HepG2 (cell line): ENCODE data around the gene PLLP. TPM values are rescaled to one million over a fixed set of nuclear protein-coding genes. Genes with fewer than 3 reads are reported as not detected.

Experiments
- ATAC-seq: fragments of 200-7000 bp; cut with Tn5 transposase; 3 replicates; pipeline ENCODE4 v1.9.1; 2020; ENCODE audit warnings: mild to moderate bottlenecking, moderate library complexity
- BruUV-seq: library from RNA; stranded (reverse); fragments of 400-500 nt; replicated peaks from 2 replicates; lab custom pipeline; 2021; lab: Mats Ljungman, UMichigan
- CTCF ChIA-PET: fragments of 300-600 bp; formaldehyde crosslinking; extraction: SDS; loops from one replicate; lab custom pipeline; 2021; ENCODE audit warnings: low total read pairs, inconsistent platforms, low intra/inter-chr PET ratio; lab: Yijun Ruan, JAX
- POLR2A ChIA-PET: fragments of 350-600 bp; sonication (Branson Sonifier 250); formaldehyde crosslinking; loops from one replicate; lab custom pipeline; 2020; ENCODE audit warnings: antibody characterized with exemption, inconsistent platforms; lab: Yijun Ruan, JAX
- DNase-seq: peaks from one replicate; pipeline ENCODE4 v3.0.0-alpha.2; 2015; ENCODE audit warnings: low spot score
- FAIRE-seq: peaks from 3 replicates; lab custom pipeline; 2011; peaks lifted over from hg19 to GRCh38; lab: Jason Lieb, UNC
- H2AFZ ChIP-seq: one replicate; pipeline ENCODE4 v1.6.1; 2011; ENCODE audit warnings: low read length, inconsistent platforms
- H3K27ac ChIP-seq: fragments of 300-600 bp; 3 replicates; pipeline ENCODE4 v1.8.0; 2011; ENCODE audit warnings: mixed run types, mild to moderate bottlenecking, mixed read lengths, low read length, inconsistent platforms; ENCODE audit not compliant: insufficient read depth; ENCODE audit errors: extremely low read length
- H3K27me3 ChIP-seq, 2 experiments: fragments of 200-600 bp in 1 of 2; 2 replicates in 1 of 2; 3 replicates in 1 of 2; pipeline versions ENCODE4 v1.6.0 to v1.8.0; 2011; ENCODE audit warnings: low read length in 2 of 2, mild to moderate bottlenecking in 2 of 2, moderate library complexity in 2 of 2, inconsistent platforms in 1 of 2; ENCODE audit not compliant: insufficient read depth in 2 of 2, control insufficient read depth in 1 of 2
- H3K36me3 ChIP-seq, 2 experiments: fragments of 200-600 bp in 1 of 2; replicated peaks in 1 of 2; 2 replicates in 1 of 2; 3 replicates in 1 of 2; pipeline versions ENCODE4 v1.5.1 to v1.8.0; 2011; ENCODE audit warnings: low read length in 2 of 2, inconsistent platforms in 1 of 2; ENCODE audit not compliant: insufficient read depth in 2 of 2, control insufficient read depth in 1 of 2
- H3K4me1 ChIP-seq: 2 replicates; pipeline ENCODE4 v1.5.1; 2012; ENCODE audit warnings: low read length, inconsistent platforms; ENCODE audit not compliant: insufficient read depth
- H3K4me2 ChIP-seq: 2 replicates; pipeline ENCODE4 v1.6.0; 2011; ENCODE audit warnings: low read depth, low read length, inconsistent platforms
- H3K4me3 ChIP-seq, 3 experiments: fragments of 200-600 bp in 1 of 3; sonication (generic), shearing (Covaris generic) in 1 of 3; replicated peaks in 1 of 3; 2 replicates each; pipeline ENCODE4 v1.5.1; 2011 to 2016; ENCODE audit warnings: low read length in 3 of 3, inconsistent platforms in 2 of 3, low read depth in 2 of 3, mild to moderate bottlenecking in 2 of 3, control low read depth in 1 of 3, mixed read lengths in 1 of 3; ENCODE audit not compliant: insufficient read depth in 1 of 3
- H3K79me2 ChIP-seq: one replicate; pipeline ENCODE4 v1.6.1; 2011; ENCODE audit warnings: low read length, inconsistent platforms; ENCODE audit not compliant: insufficient read depth
- H3K9ac ChIP-seq: 2 replicates; pipeline ENCODE4 v1.6.0; 2011; ENCODE audit warnings: mild to moderate bottlenecking, low read depth, low read length, inconsistent platforms; ENCODE audit not compliant: insufficient read depth
- H3K9me3 ChIP-seq: 2 replicates; pipeline ENCODE4 v1.5.1; 2012; ENCODE audit warnings: mild to moderate bottlenecking, low read length
- H4K20me1 ChIP-seq: 2 replicates; pipeline ENCODE4 v1.6.0; 2011; ENCODE audit warnings: inconsistent platforms, mild to moderate bottlenecking, low read length, moderate library complexity; ENCODE audit not compliant: insufficient read depth
- ARID4A ChIP-seq: sonication (generic); formaldehyde crosslinking; IDR thresholded peaks from 2 replicates; pipeline ENCODE4 v1.5.0; 2020; ENCODE audit warnings: mild to moderate bottlenecking, missing genetic modification reagents, borderline replicate concordance
- HNF4A ChIP-seq: sonication (generic); formaldehyde crosslinking; IDR thresholded peaks from 2 replicates; pipeline ENCODE4 v1.4.0; 2020; ENCODE audit warnings: missing genetic modification reagents
- LCORL ChIP-seq, 2 experiments: fragments of 450-650 bp in 1 of 2; sonication (generic) in 1 of 2; formaldehyde crosslinking in 1 of 2; IDR thresholded peaks; 2 replicates each; pipeline versions ENCODE4 v1.5.0 to v1.6.1; 2017 to 2020; ENCODE audit warnings: antibody characterized with exemption in 1 of 2, missing genetic modification reagents in 1 of 2
- MYC ChIP-seq: sonication (generic); formaldehyde crosslinking; IDR thresholded peaks from 2 replicates; pipeline ENCODE4 v1.9.0; 2021; ENCODE audit warnings: missing genetic modification reagents, borderline replicate concordance
- RBM39 ChIP-seq: fragments of 200-400 bp; formaldehyde crosslinking; IDR thresholded peaks from one replicate; pipeline ENCODE4 v1.6.1; 2018; ENCODE audit warnings: antibody characterized with exemption, mild to moderate bottlenecking, low read depth, low read length; ENCODE audit not compliant: poor library complexity, severe bottlenecking
- TEAD3 ChIP-seq: optimal IDR thresholded peaks from 2 replicates; pipeline ENCODE3; 2016; ENCODE audit warnings: borderline replicate concordance
- ZBTB44 ChIP-seq: sonication (generic); formaldehyde crosslinking; IDR thresholded peaks from 2 replicates; pipeline ENCODE4 v1.4.0; 2020; ENCODE audit warnings: missing genetic modification reagents
- ZEB1 ChIP-seq: IDR thresholded peaks from 2 replicates; pipeline ENCODE4 v1.6.1; 2012; ENCODE audit warnings: mild to moderate bottlenecking, low read depth, inconsistent platforms; ENCODE audit not compliant: insufficient replicate concordance
- ZNF260 ChIP-seq: sonication (generic); formaldehyde crosslinking; IDR thresholded peaks from 2 replicates; pipeline ENCODE4 v1.4.0; 2020; ENCODE audit warnings: missing genetic modification reagents, low read depth, mild to moderate bottlenecking, borderline replicate concordance
- ZNF280D ChIP-seq: sonication (generic); formaldehyde crosslinking; IDR thresholded peaks from 2 replicates; pipeline ENCODE4 v1.5.1; 2020; ENCODE audit warnings: mild to moderate bottlenecking, missing genetic modification reagents
- ZNF33A ChIP-seq: sonication (generic); formaldehyde crosslinking; IDR thresholded peaks from 2 replicates; pipeline ENCODE4 v1.5.1; 2020; ENCODE audit warnings: missing genetic modification reagents, mild to moderate bottlenecking, moderate library complexity, borderline replicate concordance
- ZNF44 ChIP-seq: sonication (generic); formaldehyde crosslinking; IDR thresholded peaks from 2 replicates; pipeline ENCODE4 v1.5.1; 2020; ENCODE audit warnings: mild to moderate bottlenecking, missing genetic modification reagents
- ZNF747 ChIP-seq: sonication (generic); formaldehyde crosslinking; IDR thresholded peaks from 2 replicates; pipeline ENCODE4 v1.8.1; 2023; ENCODE audit warnings: missing genetic modification reagents, mild to moderate bottlenecking, borderline replicate concordance
- whole genome bisulfite sequencing: methylation state at CpG from one replicate; pipeline ENCODE4 v1.1.6; 2017; ENCODE audit warnings: low lambda C conversion rate; 5-methylcytosine and 5-hydroxymethylcytosine counted together
- in situ Hi-C: cut with HindIII; loops from 2 replicates; pipeline ENCODE4 v1.10.0; 2017; ENCODE audit warnings: low pct_unique_long_range_greater_than_20kb; ENCODE audit not compliant: extremely low pct_ligation_motif_present
- intact Hi-C: fragments of 100-400 bp; cut with micrococcal nuclease; formaldehyde crosslinking; loops from one replicate; pipeline ENCODE4 v1.10.0; 2022; ENCODE audit not compliant: unreplicated experiment
- polyA plus RNA-seq, 8 experiments: library from polyadenylated mRNA; depleted of rRNA in 3 of 8; stranded (reverse) in 7 of 8; unstranded in 1 of 8; fragments of >200 nt; fragmentation: Illumina TruSeq in 4 of 8; extraction: Trizol in 4 of 8; gene quantifications; 2 replicates each; pipeline versions ENCODE4 v1.2.1 to v1.2.3, GENCODE V29; 2011 to 2016; ENCODE audit warnings: low read depth in 4 of 8, missing spikeins in 1 of 8, mixed read lengths in 1 of 8; ENCODE audit not compliant: insufficient read depth in 1 of 8
- total RNA-seq, 5 experiments: library from RNA; depleted of rRNA; stranded (reverse); fragments of >200 nt; fragmentation: Illumina TruSeq; extraction: Trizol; gene quantifications; 2 replicates each; pipeline ENCODE4 v1.2.3, GENCODE V29; 2016; ENCODE audit warnings: low read depth in 1 of 5

PLLP gene
- total and polyA plus RNA-seq, 2 of the 13 experiments (the other 11 are each of a cell fraction or from before 2014, with no cell fraction given): 60.6 to 127 TPM

- 27% methylated on average over 14 of the region's 14 CpGs for WGBS
- H3K27me3 ChIP-seq: peaks cover 0 to 4% of the 10 kb centered on the region in 2 experiments; a peak in 1 of 5 replicates
- H4K20me1 ChIP-seq: no peaks in the 10 kb centered on the region
- H3K4me1 ChIP-seq: peaks cover 70% of the 10 kb centered on the region
- H3K4me3 ChIP-seq: no peak overlapping the region
- H3K4me2 ChIP-seq: peak overlapping the region; percentile 38
- no peaks in the 10 kb centered on the region for H3K36me3 ChIP-seq
- POLR2A ChIA-PET: interaction anchor here (1.0 to 12.2 kb wide), 3 partner anchors 27 to 110 kb away, joined by 3 to 303 read pairs (median 4); partner anchors contain the start of gene CX3CL1
- no peak for ATAC-seq
- in situ Hi-C loops: no loop called here
- DNase-seq: no peak
- CTCF ChIA-PET: no interaction called here
- H3K79me2 ChIP-seq: no peaks in the 10 kb centered on the region
- peak; percentile 8 for FAIRE-seq
- H3K9me3 ChIP-seq: no peaks in the 10 kb centered on the region
- no TSS peak for BruUV-seq
- H3K27ac ChIP-seq: no peak overlapping the region
- H3K9ac ChIP-seq: no peak overlapping the region
- peak overlapping the region; percentile 25 for H2AFZ ChIP-seq
- intact Hi-C loops: no loop called here
- no peak for TF ChIP-seq RBM39
- no peak for TF ChIP-seq ZNF260
- TF ChIP-seq ZNF44 (CRISPR knock-in tag): 0 out of 2 replicates have a peak, but pooled peaks have one; percentile 25
- TF ChIP-seq ZEB1: peak; percentile 68
- no peak for TF ChIP-seq MYC
- TF ChIP-seq ZNF747 (CRISPR knock-in tag): no peak
- 0 out of 2 replicates have a peak, but pooled peaks have one; percentile 17 for TF ChIP-seq ARID4A (CRISPR knock-in tag)
- no peak for TF ChIP-seq ZBTB44
- 0 out of 2 replicates have a peak, but pooled peaks have one; percentile 11 for TF ChIP-seq HNF4A
- TF ChIP-seq TEAD3 (CRISPR knock-in tag): peak; percentile 83
- TF ChIP-seq LCORL (IDR thresholded peaks at IDR 0.05): no peak
- TF ChIP-seq LCORL (CRISPR knock-in tag; IDR thresholded peaks at IDR 0.05): 0 out of 2 replicates have a peak, but pooled peaks have one; percentile 40
- TF ChIP-seq ZNF280D (CRISPR knock-in tag): no peak
- TF ChIP-seq ZNF33A (CRISPR knock-in tag): no peak
These were observed 22.3 kb upstream of the PLLP start for GRCh38 chr16:57306676-57307341.
